Inflammatory macrophage (primary cell): ENCODE measurements around the gene BUB3.

ENCODE experiments used
- DNase-seq, 2 donors: peaks; one replicate each; pipeline ENCODE4 v3.0.0-alpha.2; 2020 to 2022

Gene BUB3

DNA sequence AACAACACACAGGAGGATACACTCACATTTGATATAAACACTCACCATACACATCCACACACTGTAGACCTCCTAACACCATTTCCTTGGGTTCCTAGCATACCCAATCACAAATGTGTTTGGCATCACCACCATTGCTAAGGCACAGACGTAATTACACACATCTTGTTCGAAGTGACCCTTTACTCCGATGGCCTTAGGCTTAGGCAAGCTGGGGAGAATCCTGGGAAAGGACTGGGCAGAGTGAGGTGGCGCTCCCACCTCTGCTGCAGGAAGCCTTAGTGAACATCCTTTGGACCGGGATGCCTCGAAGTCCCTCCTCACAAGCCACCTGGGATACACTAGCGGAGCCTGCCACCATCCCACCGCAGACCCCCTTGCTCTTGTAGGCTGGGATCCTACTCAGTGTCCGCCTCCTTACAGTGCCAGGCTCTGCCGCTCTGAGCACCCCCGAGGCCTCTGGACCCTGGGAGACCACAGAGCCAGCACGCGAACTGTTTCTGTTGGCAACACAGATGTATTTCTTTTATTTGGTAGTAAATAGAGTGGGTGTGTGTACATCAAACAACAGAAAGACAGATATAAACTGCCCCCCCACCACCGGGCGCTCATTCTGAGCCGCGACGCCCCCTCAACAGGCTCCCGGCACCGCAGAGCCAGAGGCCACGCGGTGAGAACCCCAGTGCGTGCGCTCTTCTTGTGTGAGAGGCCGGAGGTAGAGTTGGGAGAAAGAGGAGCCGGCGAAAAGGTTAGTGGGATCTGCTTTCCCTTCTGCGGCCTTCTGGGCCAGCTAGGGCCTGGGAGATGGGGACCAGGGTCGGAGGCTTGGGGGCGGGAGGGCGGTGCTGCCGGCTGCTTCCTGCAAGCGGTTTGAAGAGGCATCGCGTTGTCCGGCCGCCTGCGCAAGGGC, 12.2 kb upstream of the BUB3 start:
- DNase-seq, result no peak

- DNase-seq, result no peak
These were observed 11.5 kb upstream of the BUB3 start for GRCh38 chr10:123142701-123143161.

DNA sequence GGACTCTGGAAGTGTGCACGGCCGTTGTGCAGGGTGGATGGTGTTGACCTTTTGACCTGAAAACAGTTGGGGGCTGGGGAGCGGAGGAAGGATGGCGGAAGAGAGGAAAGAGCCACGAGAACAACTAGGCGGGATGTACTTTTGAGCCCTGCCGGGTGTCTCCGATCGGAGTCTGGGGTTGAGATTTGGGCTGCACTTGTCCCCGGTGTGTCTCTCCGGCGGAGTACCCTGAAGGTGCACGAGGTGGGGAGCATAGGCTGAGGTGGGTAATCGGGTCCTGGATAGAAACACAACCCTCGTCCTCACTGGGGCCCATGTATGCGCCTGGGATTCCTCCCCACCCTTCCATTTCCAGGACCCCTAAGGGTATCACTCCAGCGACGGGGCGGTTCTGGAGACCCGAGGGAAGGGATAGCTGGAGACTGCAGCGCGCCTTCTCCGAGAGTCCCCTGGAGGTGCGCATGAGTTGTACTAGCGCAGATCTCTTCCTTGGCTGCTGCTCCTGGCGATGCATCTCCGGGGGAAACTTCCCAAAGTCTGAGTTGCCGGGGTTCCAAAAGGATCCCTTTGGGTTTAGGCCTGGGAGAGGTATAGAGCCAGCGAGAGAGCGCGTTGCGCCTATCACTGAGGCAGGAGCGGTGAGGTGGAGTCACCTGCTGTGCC, 10.9 kb upstream of the BUB3 start:
- DNase-seq, result no peak

DNA sequence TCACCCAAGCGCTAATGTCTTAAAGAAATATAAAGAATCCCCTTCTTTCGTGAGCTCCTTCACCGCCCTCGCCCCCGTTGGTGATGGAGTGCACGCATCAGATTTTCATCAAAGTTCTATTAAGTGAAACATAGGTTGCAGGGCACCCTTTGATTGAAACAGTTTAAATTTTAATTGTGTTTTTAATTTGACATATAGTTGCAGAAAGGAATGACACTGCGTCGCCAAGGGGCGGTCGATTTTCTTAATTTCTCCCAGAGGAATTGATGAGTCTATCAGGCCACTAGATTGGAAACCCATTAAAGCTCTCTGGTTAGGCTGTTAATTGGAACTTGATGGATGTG, 10.4 kb upstream of the BUB3 start:
- no peak for DNase-seq

GRCh38 chr10:123144697-123145541, 9.3 kb upstream of the BUB3 start:
- peak; percentile 23 to 33 for DNase-seq

- DNase-seq, result no peak
These were observed 8.6 kb upstream of the BUB3 start for GRCh38 chr10:123145542-123146012.

- peak in 1 of 2 donors; percentile 29 for DNase-seq
These were observed 7.9 kb upstream of the BUB3 start for GRCh38 chr10:123146013-123146893.

DNA sequence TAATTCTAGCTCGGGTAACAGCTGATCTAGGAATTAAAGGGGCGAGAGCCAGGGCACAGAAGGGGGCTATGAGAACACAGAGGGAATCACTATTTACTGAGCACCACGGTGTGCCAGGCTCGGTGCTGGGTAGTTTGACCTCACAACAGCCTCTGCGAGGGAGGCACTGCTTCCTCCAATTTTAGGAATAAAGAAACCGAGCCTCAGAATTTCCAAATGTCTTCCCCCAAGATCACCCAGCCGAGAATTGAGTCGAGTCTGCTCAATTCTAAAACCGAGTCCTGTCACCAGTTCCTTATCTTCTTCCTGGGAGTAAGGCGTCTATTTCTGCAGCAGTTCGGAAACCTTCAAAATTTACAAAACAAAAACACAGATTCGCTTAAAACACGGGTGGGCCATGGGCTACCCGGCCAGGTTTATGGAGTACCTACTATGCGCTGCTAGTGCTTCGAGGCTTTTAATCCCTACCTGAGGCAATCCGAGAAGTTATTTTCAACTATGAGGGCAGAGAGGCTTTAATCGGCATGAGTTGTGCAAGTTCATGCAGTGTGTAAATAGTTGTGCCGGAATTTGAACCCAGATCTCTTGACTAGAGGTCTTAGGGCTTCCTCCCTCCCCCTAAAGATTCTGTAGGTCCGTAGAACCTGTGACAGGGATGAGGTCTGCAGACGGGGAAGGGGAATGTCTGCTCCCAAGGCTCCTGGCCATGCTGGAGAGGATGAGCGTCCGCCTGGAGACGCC, 7.1 kb upstream of the BUB3 start:
- peak; percentile 47 to 55 for DNase-seq

DNA sequence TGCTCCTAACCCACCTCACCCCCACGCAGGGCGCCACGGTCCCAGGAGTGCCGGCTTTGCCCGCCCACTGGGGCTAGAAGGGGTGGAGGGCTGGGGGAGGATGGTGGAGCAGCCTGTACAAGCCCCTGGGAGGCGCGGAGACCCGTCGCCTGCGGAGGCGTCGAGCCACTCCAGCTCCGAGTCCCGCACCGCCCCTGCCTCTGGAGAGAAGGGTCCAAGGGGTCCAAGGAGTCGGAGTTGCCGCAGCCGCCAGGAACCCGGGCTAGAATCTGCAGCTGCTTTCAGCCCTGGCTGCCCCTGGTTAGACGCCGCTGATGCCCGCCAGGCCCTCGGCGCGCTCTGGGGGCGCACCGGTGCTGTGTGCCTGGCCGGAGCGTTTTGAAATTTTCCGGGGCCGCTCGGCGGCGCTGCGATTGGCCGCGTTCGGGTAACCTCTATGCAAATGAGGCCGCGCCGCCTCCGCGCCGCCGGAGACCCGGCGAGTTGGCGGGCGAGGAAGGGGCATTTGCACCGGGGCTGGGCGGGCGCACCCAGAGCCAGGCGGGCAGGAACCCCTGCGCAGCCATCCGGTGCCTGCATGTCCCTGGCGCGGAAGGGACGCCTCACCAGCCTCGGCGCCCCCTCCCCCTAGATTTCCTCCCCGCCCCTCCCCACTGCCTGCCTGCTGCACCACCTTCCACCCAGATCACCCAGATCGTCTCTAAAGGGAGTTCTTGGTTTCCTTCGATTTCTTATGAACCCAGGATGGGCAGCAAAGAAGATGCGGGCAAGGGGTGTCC, 6.4 kb upstream of the BUB3 start, which contains the start of gene HMX2:
Gene HMX2 (plus strand): TSS at position 502 of the 779 bp plus-strand sequence. CDS start 243 bp downstream, at position 745.
- no peak for DNase-seq

- DNase-seq, result no peak
These were observed 5.6 kb upstream of the BUB3 start for GRCh38 chr10:123148414-123149161.

DNA sequence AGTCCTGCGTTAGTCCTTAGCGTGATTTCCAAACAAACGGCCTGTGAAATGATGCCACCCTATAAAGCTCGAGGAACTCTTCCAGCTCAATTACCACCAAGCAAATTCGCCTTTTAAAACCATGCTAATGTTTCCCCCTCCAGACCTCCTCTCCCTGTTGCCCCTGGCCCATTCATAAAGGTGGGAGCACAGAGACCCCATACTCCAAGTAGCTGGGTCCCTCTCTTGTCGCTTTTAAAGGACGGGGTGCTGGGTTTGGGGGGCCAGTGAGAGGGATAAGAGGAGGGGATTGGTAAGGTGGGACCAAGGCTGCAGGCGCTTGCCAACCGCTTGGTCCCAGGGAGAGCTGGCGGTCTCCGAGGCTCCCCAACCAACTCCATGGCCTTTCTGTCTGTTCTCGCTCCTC, 5.0 kb upstream of the BUB3 start:
- no peak for DNase-seq

GRCh38 chr10:123149568-123150270, 4.5 kb upstream of the BUB3 start:
- DNase-seq, result peak in 1 of 2 donors; percentile 53

DNA sequence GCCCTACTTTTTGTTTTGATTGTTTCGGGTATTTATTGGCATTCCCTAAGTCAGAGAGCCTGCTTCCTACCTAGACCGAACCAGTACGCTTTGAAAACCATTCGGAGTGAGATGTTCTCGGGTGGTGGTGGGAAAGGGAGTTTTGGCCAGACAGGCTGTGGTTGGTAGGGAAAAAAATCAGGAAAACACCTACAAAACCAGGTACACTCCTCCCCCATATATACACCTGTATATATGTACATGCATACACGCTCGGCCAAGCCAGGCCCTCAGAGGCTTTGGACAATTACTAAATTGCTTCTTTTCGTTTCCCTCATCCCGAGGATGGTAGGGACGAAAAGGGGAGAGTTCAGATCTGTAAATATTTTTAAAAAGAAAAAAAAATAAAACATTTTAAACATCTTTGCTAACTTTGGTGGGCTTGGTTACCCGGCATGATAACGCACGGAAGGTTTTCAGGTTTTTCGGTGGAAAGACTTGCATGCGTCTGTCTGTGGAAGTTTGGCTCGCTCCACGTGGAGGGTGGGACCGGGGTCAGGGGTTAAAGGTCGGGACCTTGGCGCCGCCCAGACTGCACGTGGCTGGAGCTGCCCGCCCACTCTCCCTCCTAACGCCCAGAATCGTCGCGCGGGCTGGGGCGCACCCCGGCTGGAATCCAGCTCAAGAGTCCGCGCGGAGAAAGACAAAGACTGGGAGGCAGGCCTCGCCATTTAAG, 3.8 kb upstream of the BUB3 start:
- peak in 1 of 2 donors; percentile 36 for DNase-seq

GRCh38 chr10:123150986-123151736, 3.0 kb upstream of the BUB3 start:
- peak in 1 of 2 donors; percentile 55 for DNase-seq

GRCh38 chr10:123151737-123152135, 2.5 kb upstream of the BUB3 start:
- DNase-seq, result no peak

DNA sequence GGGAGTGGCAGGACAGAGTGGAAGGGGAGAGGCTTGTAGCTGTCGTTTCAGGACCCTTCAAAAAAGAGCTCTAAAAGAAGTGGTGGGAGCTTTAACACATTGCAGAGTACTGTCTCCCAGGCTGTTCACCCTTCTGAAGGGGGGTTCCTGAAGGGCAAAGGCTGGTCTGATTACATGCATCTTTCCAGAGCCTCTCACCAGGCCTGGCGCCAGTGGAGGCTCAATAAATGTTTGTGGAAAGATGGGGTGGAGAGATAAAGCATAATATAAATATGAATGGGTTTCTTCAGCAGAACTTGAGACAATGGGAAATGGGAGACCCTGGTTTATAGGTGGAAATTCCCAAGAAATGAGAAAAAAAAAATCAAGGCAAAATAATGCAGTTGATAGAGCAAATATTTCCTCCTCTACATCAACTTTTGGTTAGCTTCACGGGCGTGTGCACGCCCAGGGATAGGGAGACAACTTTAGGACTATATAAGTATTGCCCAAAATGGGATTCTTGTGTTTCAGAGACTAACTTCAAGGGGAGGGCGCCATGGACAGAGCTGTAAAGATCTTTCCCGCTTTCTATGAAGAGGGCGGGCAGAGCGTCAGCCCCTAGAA, 613 bp upstream of the BUB3 start:
- DNase-seq, result no peak
